Ovary (tissue), 3 donors: ENCODE results near the gene ROBO1.

Experiments
- CTCF ChIP-seq, 3 donors: fragments of 450-650 bp in 2 of 3; fragments of 200-600 bp in 1 of 3; IDR thresholded peaks; one replicate each; pipeline versions ENCODE4 v1.5.1 to v1.8.0; 2016 to 2022; ENCODE audit warnings: antibody characterized with exemption in 3 of 3, mild to moderate bottlenecking in 1 of 3
- EP300 ChIP-seq: sonication (generic); formaldehyde crosslinking; IDR thresholded peaks from one replicate; pipeline ENCODE4 v1.6.1; 2017; ENCODE audit warnings: antibody characterized with exemption
- POLR2A ChIP-seq: fragments of 450-650 bp; IDR thresholded peaks from one replicate; pipeline ENCODE4 v1.6.1; 2017; ENCODE audit warnings: antibody characterized with exemption, mild to moderate bottlenecking, moderate library complexity
- donor health status: DM: no; HTN: no; CAD: no.

- no peak for TF ChIP-seq POLR2A
- TF ChIP-seq CTCF (IDR thresholded peaks at IDR 0.05) = no peak
- TF ChIP-seq EP300 = no peak
These were observed 798.3 kb downstream of the ROBO1 start for GRCh38 chr3:78969483-78969882.
